HFFc6 (cell line): Measurements from ENCODE around the gene ICAM1. TPM values are rescaled to one million over a fixed set of nuclear protein-coding genes. Genes with fewer than 3 reads are reported as not detected.

Experiments used
- DNase-seq: peaks from one replicate; pipeline ENCODE4 v3.0.0-alpha.2; 2018
- H3K27ac Mint-ChIP-seq: 2 replicates; pipeline ENCODE4 v1.8.0; 2020; ENCODE audit warnings: mild to moderate bottlenecking, mixed read lengths
- H3K27me3 Mint-ChIP-seq: 2 replicates; pipeline ENCODE4 v1.8.0; 2021; ENCODE audit warnings: mild to moderate bottlenecking, moderate library complexity, mixed read lengths; ENCODE audit not compliant: insufficient read depth
- H3K36me3 Mint-ChIP-seq: 2 replicates; pipeline ENCODE4 v1.8.0; 2021; ENCODE audit warnings: low read depth, mixed read lengths
- H3K4me1 Mint-ChIP-seq: 2 replicates; pipeline ENCODE4 v1.8.0; 2020; ENCODE audit warnings: low read depth, mixed read lengths
- H3K4me3 Mint-ChIP-seq: 2 replicates; pipeline ENCODE4 v1.8.0; 2020; ENCODE audit warnings: mild to moderate bottlenecking, moderate library complexity, mixed read lengths
- H3K9me3 Mint-ChIP-seq: 2 replicates; pipeline ENCODE4 v1.8.0; 2020; ENCODE audit warnings: mild to moderate bottlenecking, mixed read lengths
- total RNA-seq, 6 experiments: library from RNA; stranded (reverse); fragmentation: NEBNext Ultra II Directional; extraction: Animal tissue kit (Norgen Biotek cat#: 25700); gene quantifications; 2 replicates in 1 of 6; 3 replicates in 5 of 6; pipeline ENCODE4 v1.2.3, GENCODE V29; 2021
- TF ChIP-seq, protein P1 (sequence below): fragments of 200-600 bp; sonication (generic); IDR thresholded peaks from 2 replicates; pipeline ENCODE4 v1.5.0; 2021; ENCODE audit warnings: antibody characterized with exemption, mild to moderate bottlenecking

ICAM1 gene
- total RNA-seq, 6 experiments from 2014 or later = 5.0 to 10.1 (median 8.5) TPM

DNA sequence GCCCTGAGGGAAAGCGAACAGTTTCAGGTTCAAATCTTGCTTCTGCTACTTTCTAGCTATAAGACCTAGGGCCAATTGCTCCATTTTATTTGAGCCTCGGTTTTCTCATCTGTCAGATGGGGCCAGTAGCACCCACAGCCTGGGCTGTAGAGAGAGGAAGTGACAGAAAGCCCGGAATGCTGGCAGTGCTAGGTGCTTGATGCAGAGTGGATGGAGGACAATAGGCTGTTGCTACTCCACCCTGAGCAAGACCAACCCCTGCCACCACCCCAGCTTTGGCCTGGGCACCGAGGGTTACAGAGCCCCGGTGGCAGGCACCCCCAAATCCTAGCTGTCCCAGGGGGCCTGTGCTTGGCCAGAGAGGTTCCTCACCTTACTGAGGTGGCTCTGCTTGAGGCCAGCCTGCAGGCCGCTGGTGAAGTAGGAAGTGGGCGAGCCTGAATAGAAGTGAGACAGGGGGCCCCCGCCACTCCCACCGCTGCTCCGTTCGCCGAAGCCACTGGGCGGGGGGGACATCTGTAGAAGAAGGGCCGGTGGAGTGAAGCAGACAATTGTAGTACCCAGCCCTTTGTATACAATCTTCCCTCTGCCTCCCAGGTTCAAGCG is 47.0 kb downstream of the ICAM1 start:
- H3K27me3 Mint-ChIP-seq = peaks cover 3% of the 10 kb centered on the region
- peaks cover 21% of the 10 kb centered on the region for H3K4me1 Mint-ChIP-seq
- no peak for DNase-seq
- TF ChIP-seq, protein P1, sequence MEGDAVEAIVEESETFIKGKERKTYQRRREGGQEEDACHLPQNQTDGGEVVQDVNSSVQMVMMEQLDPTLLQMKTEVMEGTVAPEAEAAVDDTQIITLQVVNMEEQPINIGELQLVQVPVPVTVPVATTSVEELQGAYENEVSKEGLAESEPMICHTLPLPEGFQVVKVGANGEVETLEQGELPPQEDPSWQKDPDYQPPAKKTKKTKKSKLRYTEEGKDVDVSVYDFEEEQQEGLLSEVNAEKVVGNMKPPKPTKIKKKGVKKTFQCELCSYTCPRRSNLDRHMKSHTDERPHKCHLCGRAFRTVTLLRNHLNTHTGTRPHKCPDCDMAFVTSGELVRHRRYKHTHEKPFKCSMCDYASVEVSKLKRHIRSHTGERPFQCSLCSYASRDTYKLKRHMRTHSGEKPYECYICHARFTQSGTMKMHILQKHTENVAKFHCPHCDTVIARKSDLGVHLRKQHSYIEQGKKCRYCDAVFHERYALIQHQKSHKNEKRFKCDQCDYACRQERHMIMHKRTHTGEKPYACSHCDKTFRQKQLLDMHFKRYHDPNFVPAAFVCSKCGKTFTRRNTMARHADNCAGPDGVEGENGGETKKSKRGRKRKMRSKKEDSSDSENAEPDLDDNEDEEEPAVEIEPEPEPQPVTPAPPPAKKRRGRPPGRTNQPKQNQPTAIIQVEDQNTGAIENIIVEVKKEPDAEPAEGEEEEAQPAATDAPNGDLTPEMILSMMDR = no peak
- H3K4me3 Mint-ChIP-seq = no peak overlapping the region
- H3K36me3 Mint-ChIP-seq = peaks cover 17% of the 10 kb centered on the region; the same call in 1 of the 2 replicates
- no peak overlapping the region for H3K27ac Mint-ChIP-seq
- H3K9me3 Mint-ChIP-seq = no peaks in the 10 kb centered on the region

DNA sequence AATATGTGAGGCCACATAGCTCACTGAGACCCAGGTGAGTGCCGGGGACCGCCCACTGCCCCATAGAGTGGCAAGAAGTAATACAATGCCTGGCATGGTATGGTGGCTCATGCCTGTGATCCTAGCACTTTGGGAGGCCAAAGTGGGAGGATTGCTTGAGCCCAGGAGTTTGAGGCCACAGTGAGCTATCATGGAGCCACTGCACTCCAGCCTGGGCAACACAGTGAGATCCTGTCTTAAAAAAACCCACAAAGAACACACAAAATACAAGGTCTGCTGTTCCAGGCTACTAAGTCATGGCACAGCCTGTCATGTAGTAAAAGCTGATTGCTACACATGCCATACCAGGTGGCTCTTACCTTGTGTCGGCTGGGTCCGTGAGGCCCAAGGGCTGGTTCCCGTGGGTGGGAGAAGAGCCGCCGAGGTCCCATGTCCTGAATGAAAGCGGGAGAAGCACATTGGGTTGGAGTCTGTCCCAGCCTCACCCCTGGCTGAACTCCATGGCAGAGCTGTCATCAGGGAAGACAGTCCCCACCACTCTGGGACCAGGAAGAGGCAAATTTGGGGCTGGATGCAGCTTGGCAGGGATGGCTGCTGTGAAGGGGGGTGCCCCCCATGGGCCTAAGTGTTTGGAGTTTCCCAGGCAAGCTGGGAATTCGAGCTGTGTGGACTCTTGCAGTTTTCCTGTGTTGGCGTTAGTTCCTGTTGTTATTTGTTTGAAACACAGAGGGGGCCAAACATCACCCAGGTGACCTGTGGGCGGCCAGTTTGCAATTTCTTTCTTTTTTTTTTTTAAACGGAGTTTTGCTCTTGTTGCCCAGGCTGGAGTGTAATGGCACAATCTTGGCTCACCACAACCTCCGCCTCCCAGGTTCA is 48.1 kb downstream of the ICAM1 start:
- no peak for DNase-seq
- Mint-ChIP-seq H3K4me1 (peaks cover 21% of the 10 kb centered on the region), H3K4me3 (no peak overlapping the region), H3K9me3 (no peaks in the 10 kb centered on the region), H3K27ac (no peak overlapping the region), H3K36me3 (peaks cover 13% of the 10 kb centered on the region; the same call in 1 of the 2 replicates), H3K27me3 (peaks cover 3% of the 10 kb centered on the region)
- TF ChIP-seq, protein P1 = no peak

DNA sequence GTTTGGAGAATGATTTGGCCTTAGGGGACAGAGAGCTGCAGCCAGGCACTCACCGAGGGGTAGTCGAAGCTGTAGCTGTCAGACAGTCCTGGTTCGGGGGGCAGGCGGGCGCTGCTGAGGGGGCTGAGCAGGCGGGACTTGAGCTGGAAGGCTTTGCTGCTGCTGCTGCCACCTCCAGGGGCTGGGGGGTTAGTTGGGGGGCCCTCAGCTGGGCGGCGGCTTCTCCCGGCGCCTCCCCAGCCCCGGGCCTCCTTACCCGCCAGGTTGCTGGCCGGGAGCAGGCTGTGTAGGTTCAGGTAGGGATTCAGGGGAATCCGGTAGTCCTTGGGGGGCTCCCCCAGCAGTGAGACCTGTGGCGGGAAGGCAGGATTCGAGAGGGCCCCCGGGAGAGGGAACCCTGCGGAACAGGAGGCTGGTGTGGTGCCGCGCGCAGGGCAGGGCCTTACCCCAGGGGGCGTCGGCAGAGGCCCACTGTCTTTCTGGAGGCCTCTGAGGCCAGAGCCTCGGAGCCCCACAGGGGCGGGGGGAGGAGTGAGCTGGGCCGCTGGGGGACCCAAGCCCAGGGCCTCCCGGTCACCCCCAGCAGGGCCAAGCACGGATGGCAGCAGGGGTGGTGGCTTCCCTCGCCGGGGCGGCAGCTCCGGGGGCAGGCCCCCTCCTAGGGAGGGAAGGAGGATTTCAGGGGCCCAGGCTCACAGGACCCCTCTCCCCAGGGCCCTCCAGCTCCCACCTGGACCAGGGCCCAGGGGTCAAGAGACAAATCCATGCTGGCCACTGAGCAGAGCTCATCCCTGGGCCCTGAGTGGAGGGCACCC is 49.9 kb downstream of the ICAM1 start:
- H3K36me3 Mint-ChIP-seq = peaks cover 13% of the 10 kb centered on the region; the same call in 1 of the 2 replicates
- no peaks in the 10 kb centered on the region; the same call in 1 of the 2 replicates for H3K27me3 Mint-ChIP-seq
- no peak for DNase-seq
- no peak overlapping the region for H3K27ac Mint-ChIP-seq
- H3K9me3 Mint-ChIP-seq = no peaks in the 10 kb centered on the region
- no peak overlapping the region for H3K4me3 Mint-ChIP-seq
- TF ChIP-seq, protein P1 = no peak
- peaks cover 6% of the 10 kb centered on the region for H3K4me1 Mint-ChIP-seq

DNA sequence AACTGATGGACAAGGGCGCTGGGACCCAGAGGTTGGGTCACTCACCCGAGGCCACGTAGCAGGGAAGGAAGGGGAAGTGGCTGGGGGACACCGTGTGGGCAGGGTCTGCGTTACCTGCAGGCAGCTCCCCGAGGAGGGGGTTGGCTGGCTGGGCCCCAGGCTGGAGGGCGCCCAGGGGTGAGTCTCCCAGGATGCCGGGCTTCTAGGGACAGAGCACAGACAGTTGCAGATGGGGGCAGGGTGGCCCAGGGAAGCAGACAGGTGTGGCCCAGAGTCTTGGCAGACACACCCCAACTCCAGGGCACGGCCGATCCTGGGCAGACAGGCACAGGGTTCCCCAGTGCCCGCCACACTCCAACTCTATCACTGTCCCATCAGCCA is 50.5 kb downstream of the ICAM1 start:
- Mint-ChIP-seq H3K4me3 (no peak overlapping the region), H3K27ac (no peak overlapping the region), H3K36me3 (peaks cover 13% of the 10 kb centered on the region; the same call in 1 of the 2 replicates), H3K9me3 (no peaks in the 10 kb centered on the region), H3K4me1 (no peaks in the 10 kb centered on the region), H3K27me3 (no peaks in the 10 kb centered on the region; the same call in 1 of the 2 replicates)
- DNase-seq = no peak
- TF ChIP-seq, protein P1 = no peak
